PC-3 (cell line): ENCODE results near the gene ADAT1.

ENCODE experiments used
- EZH2phosphoT487 ChIP-seq: fragments of 300-600 bp; sonication (generic); IDR thresholded peaks from 2 replicates; pipeline ENCODE4 v1.6.1; 2018; ENCODE audit warnings: mild to moderate bottlenecking, antibody characterized with exemption, low read length, borderline replicate concordance
- TF ChIP-seq, protein P1 (sequence below): fragments of 300-600 bp; sonication (generic); conservative IDR thresholded peaks from 2 replicates; pipeline ENCODE4 v1.5.1; 2017; ENCODE audit warnings: antibody characterized with exemption, low read depth, mild to moderate bottlenecking, low read length

DNA sequence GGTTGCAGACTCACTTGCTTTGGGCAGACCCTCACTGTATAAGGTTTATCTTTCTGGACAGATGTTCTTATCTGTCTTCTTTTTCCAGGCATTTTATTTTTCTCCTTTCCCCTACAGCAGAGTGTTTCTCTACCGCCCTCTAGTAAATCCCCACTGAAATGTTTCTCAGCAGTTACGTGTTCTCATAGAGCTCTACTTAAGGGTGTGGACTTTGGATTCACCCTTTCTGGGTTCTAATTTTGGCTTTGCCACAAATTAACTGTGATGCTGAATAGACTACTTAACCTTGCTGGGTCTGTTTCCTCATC is 2.0 kb downstream of the ADAT1 start:
- TF ChIP-seq, protein P1, sequence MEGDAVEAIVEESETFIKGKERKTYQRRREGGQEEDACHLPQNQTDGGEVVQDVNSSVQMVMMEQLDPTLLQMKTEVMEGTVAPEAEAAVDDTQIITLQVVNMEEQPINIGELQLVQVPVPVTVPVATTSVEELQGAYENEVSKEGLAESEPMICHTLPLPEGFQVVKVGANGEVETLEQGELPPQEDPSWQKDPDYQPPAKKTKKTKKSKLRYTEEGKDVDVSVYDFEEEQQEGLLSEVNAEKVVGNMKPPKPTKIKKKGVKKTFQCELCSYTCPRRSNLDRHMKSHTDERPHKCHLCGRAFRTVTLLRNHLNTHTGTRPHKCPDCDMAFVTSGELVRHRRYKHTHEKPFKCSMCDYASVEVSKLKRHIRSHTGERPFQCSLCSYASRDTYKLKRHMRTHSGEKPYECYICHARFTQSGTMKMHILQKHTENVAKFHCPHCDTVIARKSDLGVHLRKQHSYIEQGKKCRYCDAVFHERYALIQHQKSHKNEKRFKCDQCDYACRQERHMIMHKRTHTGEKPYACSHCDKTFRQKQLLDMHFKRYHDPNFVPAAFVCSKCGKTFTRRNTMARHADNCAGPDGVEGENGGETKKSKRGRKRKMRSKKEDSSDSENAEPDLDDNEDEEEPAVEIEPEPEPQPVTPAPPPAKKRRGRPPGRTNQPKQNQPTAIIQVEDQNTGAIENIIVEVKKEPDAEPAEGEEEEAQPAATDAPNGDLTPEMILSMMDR, result peak; percentile 63
- TF ChIP-seq EZH2phosphoT487, result no peak
